CD14-positive monocyte (primary cell): Measurements from ENCODE around the gene KANSL1L. TPM values are rescaled to one million over a fixed set of nuclear protein-coding genes. Genes with fewer than 3 reads are reported as not detected.

Source experiments
- DNase-seq, 3 donors: peaks; one replicate each; pipeline ENCODE4 v3.0.0-alpha.2; 2011 to 2022
- H2AFZ ChIP-seq: 2 replicates; pipeline ENCODE4 v1.6.0; 2012; ENCODE audit warnings: mild to moderate bottlenecking, low read depth, low read length, inconsistent platforms; ENCODE audit not compliant: insufficient read depth, poor library complexity, severe bottlenecking
- H3K27ac ChIP-seq, 2 donors: 1 replicate in 1 of 2; 2 replicates in 1 of 2; pipeline ENCODE4 v1.5.1; 2012 to 2013; ENCODE audit warnings: low read length in 2 of 2, control low read depth in 1 of 2, inconsistent platforms in 1 of 2, low read depth in 1 of 2, mild to moderate bottlenecking in 1 of 2
- H3K27me3 ChIP-seq, 2 donors: one replicate each; pipeline versions ENCODE4 v1.6.0 to v1.6.1; 2011 to 2013; ENCODE audit warnings: low read length in 2 of 2; ENCODE audit not compliant: control insufficient read depth in 2 of 2, insufficient read depth in 2 of 2
- H3K36me3 ChIP-seq, 2 donors: replicated peaks in 1 of 2; 1 replicate in 1 of 2; 2 replicates in 1 of 2; pipeline versions ENCODE4 v1.5.1 to v1.6.1; 2012 to 2013; ENCODE audit warnings: low read length in 2 of 2, control low read depth in 1 of 2, inconsistent platforms in 1 of 2, mild to moderate bottlenecking in 1 of 2; ENCODE audit not compliant: insufficient read depth in 2 of 2, control insufficient read depth in 1 of 2
- H3K4me1 ChIP-seq, 2 donors: 1 replicate in 1 of 2; 2 replicates in 1 of 2; pipeline versions ENCODE4 v1.5.1 to v1.6.1; 2012 to 2013; ENCODE audit warnings: low read length in 2 of 2, control low read depth in 1 of 2, inconsistent platforms in 1 of 2, mild to moderate bottlenecking in 1 of 2, moderate library complexity in 1 of 2; ENCODE audit not compliant: insufficient read depth in 2 of 2, control insufficient read depth in 1 of 2
- H3K4me2 ChIP-seq: replicated peaks from 2 replicates; pipeline ENCODE3; 2012; ENCODE audit warnings: low read length, moderate library complexity, mild to moderate bottlenecking; ENCODE audit not compliant: poor library complexity, severe bottlenecking; ENCODE audit errors: extremely low read depth
- H3K4me3 ChIP-seq, 3 experiments: fragments of 200-600 bp in 1 of 3; sonication (generic) in 1 of 3; replicated peaks in 1 of 3; 1 replicate in 2 of 3; 2 replicates in 1 of 3; pipeline ENCODE4 v1.5.1; 2011 to 2013; ENCODE audit warnings: low read length in 3 of 3, mild to moderate bottlenecking in 3 of 3, control low read depth in 2 of 3, low read depth in 2 of 3, inconsistent platforms in 1 of 3, moderate library complexity in 1 of 3
- H3K79me2 ChIP-seq: 2 replicates; pipeline ENCODE4 v1.6.0; 2012; ENCODE audit warnings: mild to moderate bottlenecking, control low read depth, inconsistent platforms, low read length, moderate library complexity; ENCODE audit not compliant: insufficient read depth
- H3K9ac ChIP-seq: 2 replicates; pipeline ENCODE4 v1.6.0; 2017; ENCODE audit warnings: low read length, mild to moderate bottlenecking; ENCODE audit not compliant: insufficient read depth, poor library complexity, severe bottlenecking
- H3K9me3 ChIP-seq, 2 donors: replicated peaks in 1 of 2; 1 replicate in 1 of 2; 2 replicates in 1 of 2; pipeline versions ENCODE4 v1.5.1 to v1.6.1; 2012 to 2013; ENCODE audit warnings: low read length in 2 of 2, control low read depth in 1 of 2; ENCODE audit not compliant: control insufficient read depth in 1 of 2, insufficient read depth in 1 of 2
- H4K20me1 ChIP-seq: 2 replicates; pipeline ENCODE4 v1.6.0; 2012; ENCODE audit warnings: mild to moderate bottlenecking, low read length, control low read depth, moderate library complexity; ENCODE audit not compliant: insufficient read depth
- H3K27ac Mint-ChIP-seq, 7 donors: one replicate each; pipeline ENCODE4 v1.8.0; 2020; ENCODE audit warnings: mild to moderate bottlenecking in 7 of 7, mixed read lengths in 7 of 7, moderate library complexity in 6 of 7, inconsistent platforms in 2 of 7
- H3K27me3 Mint-ChIP-seq, 3 donors: one replicate each; pipeline ENCODE4 v1.8.0; 2021 to 2022; ENCODE audit warnings: low read depth in 3 of 3, mild to moderate bottlenecking in 3 of 3, mixed read lengths in 3 of 3, moderate library complexity in 3 of 3, inconsistent platforms in 1 of 3
- H3K36me3 Mint-ChIP-seq, 2 donors: one replicate each; pipeline ENCODE4 v1.8.0; 2020; ENCODE audit warnings: mixed read lengths in 2 of 2, inconsistent platforms in 1 of 2, mild to moderate bottlenecking in 1 of 2
- H3K4me1 Mint-ChIP-seq: one replicate; pipeline ENCODE4 v1.8.0; 2020; ENCODE audit warnings: mild to moderate bottlenecking, mixed read lengths
- H3K4me3 Mint-ChIP-seq, 2 donors: one replicate each; pipeline ENCODE4 v1.8.0; 2020; ENCODE audit warnings: mild to moderate bottlenecking in 2 of 2, mixed read lengths in 2 of 2, moderate library complexity in 1 of 2
- H3K9me3 Mint-ChIP-seq, 7 donors: one replicate each; pipeline ENCODE4 v1.8.0; 2020 to 2022; ENCODE audit warnings: mixed read lengths in 7 of 7, mild to moderate bottlenecking in 6 of 7, moderate library complexity in 6 of 7, inconsistent platforms in 2 of 7
- CTCF ChIP-seq: fragments of 200-600 bp; IDR thresholded peaks from one replicate; pipeline ENCODE4 v1.8.0; 2022; ENCODE audit warnings: antibody characterized with exemption, mild to moderate bottlenecking
- WGBS: methylation state at CpG from one replicate; pipeline ENCODE4 v1.1.5; 2013; ENCODE audit warnings: missing lambda C conversion rate; ENCODE audit not compliant: insufficient coverage; 5-methylcytosine and 5-hydroxymethylcytosine counted together
- intact Hi-C, 2 donors: fragments of 100-400 bp; cut with micrococcal nuclease; formaldehyde crosslinking; loops; one replicate each; pipeline versions ENCODE4 v1.15.0 to v1.15.1; 2023
- polyA plus RNA-seq, 3 donors: library from polyadenylated mRNA; depleted of rRNA in 1 of 3; unstranded in 2 of 3; stranded (reverse) in 1 of 3; fragments of 300-500 nt in 2 of 3; fragments of >200 nt in 1 of 3; fragmentation: Illumina TruSeq in 2 of 3; gene quantifications; 1 replicate in 2 of 3; 2 replicates in 1 of 3; pipeline ENCODE4 v1.2.3, GENCODE V29; 2012 to 2021

Gene KANSL1L
- polyA plus RNA-seq, 3 donors: 1.00 to 11.6 (median 1.3) TPM

GRCh38 chr2:210038078-210038477, 133.1 kb downstream of the KANSL1L start:
- intact Hi-C loops: no loop called here
- no peaks in the 10 kb centered on the region for H3K27me3 Mint-ChIP-seq
- no peaks in the 10 kb centered on the region for H3K4me1 Mint-ChIP-seq
- no peaks in the 10 kb centered on the region for H3K9me3 Mint-ChIP-seq
- H3K27ac Mint-ChIP-seq: no peak overlapping the region
- no peaks in the 10 kb centered on the region for H3K27me3 ChIP-seq
- no peaks in the 10 kb centered on the region for H3K79me2 ChIP-seq
- H3K27ac ChIP-seq: no peak overlapping the region
- H3K36me3 Mint-ChIP-seq: peaks cover 23 to 24% of the 10 kb centered on the region in 2 donors
- no peaks in the 10 kb centered on the region for H3K4me1 ChIP-seq
- H3K36me3 ChIP-seq: peaks cover 8 to 47% of the 10 kb centered on the region in 2 donors
- no peak for TF ChIP-seq CTCF
- no peak overlapping the region for H3K4me2 ChIP-seq
- no peaks in the 10 kb centered on the region for H4K20me1 ChIP-seq
- H3K9ac ChIP-seq: no peak overlapping the region
- no peak overlapping the region for H3K4me3 Mint-ChIP-seq
- no peak for DNase-seq
- H3K4me3 ChIP-seq: no peak overlapping the region
- WGBS: no CpG with 5 or more reads among the region's 3 CpGs
- no peak overlapping the region for H2AFZ ChIP-seq
- H3K9me3 ChIP-seq: no peaks in the 10 kb centered on the region

GRCh38 chr2:210035679-210036078, 135.5 kb downstream of the KANSL1L start:
- H4K20me1 ChIP-seq: no peaks in the 10 kb centered on the region
- WGBS: 100% methylated on average over 3 of the region's 4 CpGs
- no peak overlapping the region for H3K9ac ChIP-seq
- no peak for DNase-seq
- H3K9me3 ChIP-seq: no peaks in the 10 kb centered on the region
- no peak overlapping the region for H3K4me2 ChIP-seq
- H3K4me3 ChIP-seq: no peak overlapping the region
- no peaks in the 10 kb centered on the region for H3K79me2 ChIP-seq
- Mint-ChIP-seq H3K4me1 (no peaks in the 10 kb centered on the region), H3K36me3 (peaks cover 21 to 26% of the 10 kb centered on the region in 2 donors), H3K27ac (no peak overlapping the region), H3K9me3 (no peaks in the 10 kb centered on the region), H3K27me3 (no peaks in the 10 kb centered on the region), H3K4me3 (no peak overlapping the region)
- no peaks in the 10 kb centered on the region for H3K4me1 ChIP-seq
- no peak overlapping the region for H2AFZ ChIP-seq
- intact Hi-C loops: no loop called here
- no peaks in the 10 kb centered on the region for H3K27me3 ChIP-seq
- TF ChIP-seq CTCF: no peak
- H3K27ac ChIP-seq: no peak overlapping the region
- H3K36me3 ChIP-seq: peaks cover 8 to 32% of the 10 kb centered on the region in 2 donors
